HG03139 (cell line): ENCODE measurements around the gene TMPRSS15.
"Not testable (repeated sequence)": the region's sequence is repeated elsewhere in the genome, so short reads cannot be mapped to it uniquely, and the experiment has no call there.

Source experiments
- ATAC-seq: cut with Tn5 transposase; IDR thresholded peaks from one replicate; pipeline ENCODE4 v1.9.1; 2021; ENCODE audit not compliant: unreplicated experiment

TMPRSS15 gene

DNA sequence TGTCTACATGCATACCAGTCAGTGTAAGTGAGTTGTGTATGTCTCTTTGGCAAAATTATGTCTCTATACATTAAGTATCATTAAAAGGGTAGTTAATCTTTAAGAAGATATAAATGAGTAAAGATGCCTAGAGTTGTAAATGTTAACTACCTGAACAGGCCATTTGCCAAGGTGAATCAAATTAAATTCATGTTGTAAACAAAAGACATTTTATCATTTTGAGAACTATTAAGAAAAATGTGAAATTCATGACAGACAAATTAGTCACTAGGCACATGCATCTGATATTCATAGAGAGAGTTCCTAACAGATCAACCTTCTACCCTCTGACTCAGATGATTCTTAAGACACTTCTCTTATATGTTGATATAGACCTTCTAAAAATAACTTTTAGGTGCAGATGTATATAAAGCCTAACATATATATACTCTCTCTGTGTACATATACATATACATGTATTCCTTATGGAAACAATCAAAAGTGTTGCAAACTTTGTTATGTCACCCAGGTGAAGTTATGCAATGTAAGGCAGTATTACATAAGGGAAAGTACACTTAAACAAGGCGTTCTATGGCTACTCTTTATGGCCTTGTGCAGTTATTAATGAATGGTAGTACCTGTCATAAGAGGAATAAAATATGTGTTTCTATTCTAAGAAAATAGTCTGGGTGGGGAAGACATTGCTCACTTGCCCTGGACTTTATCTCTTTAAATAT lies at the start of gene TMPRSS15:
Gene TMPRSS15, minus strand, starts transcription at position 51 of the 716 bp plus-strand sequence. CDS start 163 bp downstream, outside the sequence.
- ATAC-seq: no peak

DNA sequence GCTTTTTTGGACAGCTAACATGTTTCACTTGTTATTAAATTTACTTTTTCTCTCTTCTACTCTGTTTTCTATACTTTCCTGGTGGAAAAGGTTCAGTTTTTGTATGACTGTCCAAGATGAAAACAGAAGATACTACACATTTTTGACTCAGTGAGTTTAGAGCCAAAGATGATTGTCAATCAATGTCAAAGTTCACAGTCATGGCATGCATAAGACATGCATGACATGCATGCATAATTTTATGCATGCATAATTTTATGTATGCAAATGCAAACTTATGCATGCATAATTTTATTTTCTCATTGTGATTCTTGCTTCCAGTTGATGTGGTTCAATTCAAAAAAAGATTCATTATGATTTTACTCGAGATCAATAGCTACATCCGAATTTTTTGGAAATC lies 48.1 kb upstream of the TMPRSS15 start:
- no peak for ATAC-seq

DNA sequence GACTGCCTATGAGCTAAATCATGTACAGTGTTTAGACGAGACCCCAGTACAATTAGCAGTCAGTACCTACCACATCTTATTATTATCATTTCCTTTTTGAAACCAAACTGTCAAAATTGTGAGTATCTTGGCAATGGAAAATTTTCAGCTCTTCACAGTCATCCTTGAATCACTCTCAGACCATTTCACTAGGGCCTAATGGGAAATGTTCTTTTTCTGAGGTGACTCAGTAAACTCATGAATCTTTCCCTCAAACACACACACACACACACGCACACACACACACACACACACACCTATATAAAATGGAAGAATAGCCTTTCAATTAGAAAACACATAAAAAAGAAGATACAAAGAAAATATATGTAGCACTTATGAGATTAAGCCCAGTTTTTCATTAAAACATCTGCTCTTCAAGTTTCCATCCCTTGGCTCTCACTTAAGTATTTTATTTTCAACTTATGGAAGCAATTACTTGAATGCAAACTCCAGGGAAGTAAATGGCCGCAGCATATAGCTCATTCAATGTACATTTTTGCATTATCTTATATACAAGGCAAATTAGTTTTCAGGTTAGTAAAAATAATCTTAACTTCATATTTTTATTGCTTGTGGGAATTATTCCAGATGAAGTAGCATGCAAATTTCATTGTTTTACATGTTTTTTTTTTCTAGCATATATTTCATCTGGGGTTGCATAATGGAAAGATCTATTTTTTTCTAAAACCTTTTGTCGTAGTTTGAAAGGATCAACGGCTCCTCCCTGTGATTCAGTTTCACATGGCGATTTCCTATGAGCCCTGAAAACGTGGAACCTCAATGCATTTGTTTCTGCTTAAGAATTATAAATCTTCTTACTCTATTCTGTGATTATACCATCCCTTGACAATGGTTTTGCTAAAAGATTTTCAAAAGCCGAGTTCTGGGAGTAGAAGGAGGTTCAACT lies 46.3 kb upstream of the TMPRSS15 start:
- ATAC-seq: no peak

DNA sequence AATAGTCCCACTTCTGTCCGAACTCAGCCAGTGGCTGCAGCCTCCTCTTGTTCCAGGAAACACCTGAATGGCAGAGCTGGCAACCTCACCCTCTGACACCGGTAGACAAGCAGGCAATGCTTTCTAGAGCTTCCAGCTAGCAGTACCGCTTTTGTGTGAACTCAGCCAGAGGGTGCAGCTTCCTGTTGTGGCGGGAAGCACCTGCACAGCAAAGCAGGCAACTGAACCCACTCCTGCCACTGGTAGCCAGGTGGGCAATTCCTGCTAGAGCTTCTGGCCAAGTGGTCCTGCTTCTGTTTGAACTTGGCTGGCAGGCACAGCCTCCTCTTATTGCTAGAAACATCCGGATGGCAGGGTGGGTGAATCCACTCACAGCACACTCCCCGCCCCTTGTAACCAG lies 40.1 kb upstream of the TMPRSS15 start:
- ATAC-seq: no peak

DNA sequence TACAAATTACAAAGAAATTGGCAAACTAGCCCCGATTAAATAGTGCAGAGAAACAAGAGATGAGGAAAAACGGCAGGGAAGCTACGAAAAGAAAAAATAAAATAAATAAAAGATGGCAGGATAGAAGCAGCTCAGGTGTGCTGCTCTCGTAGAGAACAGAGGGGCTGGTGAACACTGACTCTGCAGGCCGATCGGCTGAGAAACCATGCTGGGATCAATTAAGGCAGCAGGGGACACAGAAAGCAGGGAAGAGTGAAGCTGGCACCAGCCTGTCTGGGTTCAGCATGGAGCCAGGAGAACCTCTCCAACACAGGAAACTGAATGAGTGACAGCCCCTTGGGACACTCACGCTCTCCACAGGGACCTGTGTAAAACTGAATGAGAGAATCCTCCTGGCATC lies 39.5 kb upstream of the TMPRSS15 start:
- no peak for ATAC-seq

DNA sequence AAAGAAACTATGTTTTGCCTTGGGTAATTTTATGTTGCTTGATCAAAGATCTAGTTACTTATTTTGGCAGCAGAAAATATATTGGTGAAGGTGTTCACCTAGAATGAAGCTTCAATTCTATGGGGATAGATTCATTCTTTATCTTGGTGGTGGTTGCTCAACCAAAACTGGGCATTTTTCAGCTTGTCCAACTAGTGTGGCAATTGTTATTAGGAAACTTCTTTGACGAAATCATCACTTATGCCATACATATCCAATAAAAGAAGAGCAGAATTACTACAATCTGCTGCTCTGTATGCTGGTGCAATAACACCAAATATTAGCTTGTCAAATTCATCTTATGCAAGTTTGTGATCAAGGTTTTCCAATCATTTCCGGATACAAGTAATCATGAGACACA lies 26.8 kb upstream of the TMPRSS15 start:
- no peak for ATAC-seq

DNA sequence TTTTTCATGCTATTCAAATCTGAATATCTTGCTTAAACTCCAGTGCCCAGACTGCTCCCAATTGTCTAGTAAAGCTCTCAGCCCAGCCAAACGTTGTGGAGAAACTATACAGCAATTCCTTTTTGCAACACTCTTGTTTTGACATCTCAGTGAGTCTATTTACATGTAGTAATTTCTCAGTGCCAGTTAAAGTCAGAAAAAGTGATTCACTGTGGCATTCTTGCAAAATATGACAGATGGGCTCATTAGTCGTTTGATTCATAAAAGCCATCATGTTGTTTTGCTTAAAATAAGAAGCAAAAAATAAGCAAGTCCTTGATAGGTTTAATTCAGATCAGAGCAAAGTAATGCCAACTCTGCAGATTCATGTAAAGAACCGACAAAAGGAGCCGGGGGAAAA lies 20.7 kb upstream of the TMPRSS15 start:
- ATAC-seq: no peak

DNA sequence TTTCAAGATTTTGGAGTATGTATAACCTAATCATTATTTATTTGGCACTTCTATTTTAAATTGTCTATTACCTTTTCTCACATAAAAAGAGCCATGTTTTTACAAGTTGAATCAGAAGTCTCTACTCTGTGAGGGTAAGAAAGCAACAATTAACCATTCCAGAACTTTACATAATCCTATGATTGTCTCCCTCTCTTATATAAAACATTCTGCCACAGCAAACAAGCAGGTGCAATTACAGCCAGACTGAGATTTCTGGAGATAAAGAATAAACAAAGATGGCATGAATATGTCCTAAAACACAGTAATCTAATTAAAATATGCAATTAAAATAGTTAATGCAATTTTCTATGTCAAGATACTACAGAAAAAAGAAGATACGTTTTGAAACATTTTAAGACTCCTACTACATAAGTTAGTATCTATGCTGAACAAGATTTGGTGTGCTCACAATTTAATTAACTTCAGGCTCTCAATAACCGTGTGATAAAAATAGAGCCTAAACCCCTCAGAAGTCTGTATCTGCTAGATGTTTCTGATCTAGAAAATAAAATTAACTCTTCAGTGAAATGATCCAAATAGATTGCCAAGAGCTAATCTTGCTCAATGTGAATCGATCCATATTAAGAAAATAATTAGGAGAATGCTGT lies 13.7 kb upstream of the TMPRSS15 start:
- no peak for ATAC-seq

DNA sequence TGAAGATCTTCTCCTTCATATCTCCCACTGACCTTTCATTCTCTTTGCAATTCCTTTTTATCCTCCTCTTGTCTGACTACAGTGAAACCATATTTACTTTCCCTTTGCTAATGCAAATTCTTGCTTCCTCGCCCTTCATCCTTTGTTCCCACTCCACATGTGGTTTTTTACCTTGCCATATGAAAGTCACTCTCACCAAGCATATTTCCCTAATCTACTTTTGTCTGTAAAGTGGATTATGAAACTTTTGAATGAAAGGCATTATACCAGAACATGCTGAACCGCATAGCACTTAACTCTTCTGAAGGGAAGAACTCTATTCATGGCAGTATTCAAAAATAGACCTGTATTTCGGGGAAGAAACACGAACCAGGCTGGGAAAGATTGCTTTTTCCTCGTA lies 8.0 kb upstream of the TMPRSS15 start:
- no peak for ATAC-seq

DNA sequence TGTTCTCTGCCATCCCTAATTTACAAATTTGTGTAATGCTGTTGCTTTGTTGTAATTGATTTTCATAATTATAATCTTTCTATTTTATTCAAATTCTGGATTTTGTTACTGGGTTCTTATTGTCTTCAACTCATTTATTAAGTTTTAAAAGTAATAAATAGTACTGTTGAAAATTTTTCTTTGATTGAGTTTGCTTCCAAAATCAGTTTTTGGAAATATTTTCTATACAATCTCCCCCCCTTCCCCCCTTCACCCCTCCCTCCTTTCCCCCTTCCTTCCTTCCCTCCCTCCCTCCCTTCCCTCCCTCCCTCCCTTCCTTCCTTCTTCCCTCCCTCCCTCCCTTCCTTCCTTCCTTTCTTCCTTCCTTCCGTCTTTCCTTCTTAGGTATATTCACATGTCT lies 6.0 kb upstream of the TMPRSS15 start:
- no peak for ATAC-seq

DNA sequence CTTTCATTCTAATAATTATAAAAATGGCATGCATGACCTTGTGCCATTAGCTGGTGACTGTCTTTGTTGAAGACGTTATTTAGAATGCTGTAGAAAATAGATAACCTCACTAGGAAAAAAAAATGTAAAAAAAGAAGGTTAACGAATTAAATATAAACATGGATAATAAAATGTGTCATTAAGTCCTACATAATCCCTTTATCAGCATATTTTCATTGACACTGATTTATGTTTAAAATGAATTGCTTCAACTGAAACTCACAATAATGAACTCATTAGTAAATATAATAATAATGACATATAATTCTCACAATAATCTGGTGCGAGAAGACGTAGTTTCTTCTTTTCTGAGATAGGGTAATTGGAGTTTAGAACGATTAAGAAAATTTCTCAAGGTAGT lies 4.7 kb downstream of the TMPRSS15 start:
- no peak for ATAC-seq

DNA sequence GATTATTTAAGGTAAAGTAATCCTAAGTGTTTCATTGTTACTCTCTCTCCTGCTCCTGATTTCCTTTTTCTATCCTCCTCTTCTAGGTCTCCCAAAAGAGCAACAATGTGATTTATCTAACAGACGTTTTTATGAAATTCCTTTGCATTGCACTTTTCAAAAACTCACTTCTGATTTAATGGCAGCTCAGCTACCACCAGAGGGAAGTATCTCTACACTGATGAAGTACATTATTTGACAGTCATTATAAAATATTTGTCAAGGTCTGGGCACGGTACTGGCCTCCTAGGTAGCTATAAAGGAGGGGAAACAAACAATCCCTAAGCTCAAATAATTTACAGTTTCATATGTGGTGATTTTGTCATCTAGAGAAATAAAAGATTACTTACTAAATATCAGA lies 15.6 kb downstream of the TMPRSS15 start:
- ATAC-seq: no peak

DNA sequence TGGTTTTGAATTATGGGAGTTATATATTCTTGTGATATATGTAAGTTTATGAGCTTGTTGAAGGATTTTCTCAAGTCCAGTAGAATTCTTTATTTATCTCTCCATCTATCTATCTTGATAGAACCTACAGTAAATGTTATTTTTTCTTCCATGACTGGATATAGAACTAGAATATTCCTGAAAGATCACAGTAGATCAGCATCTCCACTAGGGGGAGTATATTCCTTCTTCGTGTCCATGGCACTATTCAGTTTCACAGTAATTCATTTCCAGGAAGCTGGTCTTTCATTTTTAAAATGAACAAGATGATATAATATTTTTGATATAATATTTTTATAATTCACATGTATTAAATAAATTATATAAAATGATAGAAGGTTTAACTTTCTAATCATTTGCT lies 18.8 kb downstream of the TMPRSS15 start:
- ATAC-seq: no peak

DNA sequence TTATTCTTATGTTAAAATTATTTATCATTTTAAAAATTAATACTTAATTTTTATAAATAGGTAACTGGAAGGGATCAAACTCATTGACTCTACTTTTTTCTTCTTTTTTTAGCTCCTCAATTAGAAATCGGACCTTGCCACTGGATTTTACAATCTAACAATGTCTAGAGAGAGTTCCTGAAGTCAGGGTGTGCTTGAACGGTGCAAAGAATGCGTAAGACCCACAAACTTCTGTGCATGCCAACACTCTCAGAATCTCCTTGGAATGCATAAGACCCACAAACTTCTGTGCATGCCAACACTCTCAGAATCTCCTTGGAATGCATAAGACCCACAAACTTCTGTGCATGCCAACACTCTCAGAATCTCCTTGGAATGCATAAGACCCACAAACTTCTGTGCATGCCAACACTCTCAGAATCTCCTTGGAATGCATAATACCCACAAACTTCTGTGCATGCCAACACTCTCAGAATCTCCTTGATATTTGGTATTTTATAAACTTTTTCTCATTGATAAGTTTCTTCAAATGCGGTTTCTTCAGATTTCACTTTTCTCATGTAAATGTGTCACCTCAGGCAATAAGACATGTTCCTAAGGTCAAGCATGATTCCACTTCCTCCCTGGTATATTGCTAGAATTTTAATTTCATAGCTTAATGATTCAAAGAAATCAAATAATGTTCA lies 20.5 kb downstream of the TMPRSS15 start:
- not testable (repeated sequence) for ATAC-seq

DNA sequence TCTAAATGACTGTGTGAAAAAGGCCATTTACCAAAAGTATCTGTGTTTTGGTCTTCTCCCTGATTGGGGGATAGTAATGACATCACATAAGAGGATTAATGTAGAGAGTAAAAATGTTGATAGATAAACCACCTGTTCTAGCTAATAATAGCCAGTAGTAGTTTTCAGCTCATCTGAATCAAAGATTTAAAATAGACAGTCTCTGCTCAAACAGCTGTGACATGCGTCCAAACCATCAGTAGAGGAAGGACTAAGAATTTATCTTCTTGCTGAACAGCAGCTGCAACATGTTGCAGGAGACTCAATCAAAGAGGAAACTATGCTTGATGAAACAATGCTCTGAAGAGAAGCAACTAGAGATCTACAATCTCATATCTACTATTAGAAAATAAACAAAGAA lies 21.4 kb downstream of the TMPRSS15 start:
- no peak for ATAC-seq

DNA sequence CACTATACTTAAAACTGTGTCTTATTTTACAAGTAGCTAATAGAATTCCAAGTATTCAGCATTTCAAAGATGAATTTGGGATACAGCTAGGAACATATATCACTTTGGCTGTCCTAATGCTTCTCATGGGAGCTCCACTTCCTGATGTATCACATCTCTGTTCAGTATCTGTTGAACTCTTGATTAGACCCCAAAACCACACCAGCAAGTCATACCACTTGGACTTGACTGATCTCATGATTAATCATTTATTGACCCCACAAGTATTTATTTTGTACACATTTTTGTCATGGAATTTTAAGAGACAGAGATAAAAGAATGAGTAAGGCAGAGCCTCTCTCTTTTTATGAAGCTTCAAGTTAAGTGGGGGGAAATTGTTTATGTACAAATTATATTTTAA lies 30.0 kb downstream of the TMPRSS15 start:
- no peak for ATAC-seq

DNA sequence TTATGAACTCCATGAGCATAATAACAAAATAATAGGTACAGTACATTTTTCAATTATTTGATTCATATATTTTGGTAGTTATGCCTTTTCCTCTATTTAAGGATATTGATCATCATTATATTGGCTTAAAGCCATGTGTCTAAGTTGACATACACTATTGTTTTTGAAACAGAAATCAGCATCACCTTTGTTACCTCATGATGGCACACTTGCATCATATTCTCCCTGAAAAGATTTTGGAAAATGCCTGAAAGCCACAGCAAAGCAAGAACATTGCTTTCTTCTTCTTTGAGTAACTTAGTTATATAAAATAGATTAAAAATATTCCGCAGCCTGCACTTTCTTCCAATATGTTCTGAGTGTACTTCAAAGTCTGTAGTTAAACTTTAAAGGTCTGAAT lies 33.3 kb downstream of the TMPRSS15 start:
- no peak for ATAC-seq

DNA sequence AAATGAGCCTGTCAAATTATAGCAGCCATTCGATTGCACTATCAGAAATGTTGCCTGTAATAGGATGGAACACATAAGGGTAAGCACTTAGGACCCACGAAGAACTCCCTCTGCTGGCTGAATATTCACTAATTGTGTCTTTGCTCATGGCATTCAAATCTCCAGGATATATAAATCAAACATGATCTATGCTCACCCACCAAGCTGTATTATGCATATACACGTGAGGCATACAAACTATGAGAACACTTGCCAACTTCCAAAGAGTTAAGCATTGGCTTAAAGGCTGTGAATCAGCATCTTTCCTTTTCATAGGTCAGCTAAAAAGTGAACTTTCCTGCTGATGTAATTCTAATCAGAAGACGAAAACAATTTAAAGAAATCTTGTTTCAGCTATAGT lies 34.5 kb downstream of the TMPRSS15 start:
- no peak for ATAC-seq

DNA sequence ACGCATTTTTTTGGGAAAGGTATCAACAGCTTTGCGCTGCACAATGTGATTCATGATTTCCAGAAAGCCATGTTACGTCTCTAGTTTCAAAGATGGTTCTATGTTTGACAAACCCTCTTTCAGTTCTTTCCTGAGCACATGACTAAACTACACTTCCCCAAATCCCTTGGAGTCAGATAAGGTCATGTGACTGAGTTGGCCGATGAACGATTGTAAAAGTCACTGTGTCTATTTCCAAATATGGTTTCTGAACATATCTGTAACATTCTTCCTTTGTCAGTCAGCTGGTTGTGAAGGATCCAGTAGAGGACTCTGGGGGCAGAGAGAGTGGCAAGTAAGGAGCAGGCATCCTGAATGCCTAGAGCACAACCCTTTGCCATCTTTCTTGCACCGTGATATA lies 35.4 kb downstream of the TMPRSS15 start:
- no peak for ATAC-seq

DNA sequence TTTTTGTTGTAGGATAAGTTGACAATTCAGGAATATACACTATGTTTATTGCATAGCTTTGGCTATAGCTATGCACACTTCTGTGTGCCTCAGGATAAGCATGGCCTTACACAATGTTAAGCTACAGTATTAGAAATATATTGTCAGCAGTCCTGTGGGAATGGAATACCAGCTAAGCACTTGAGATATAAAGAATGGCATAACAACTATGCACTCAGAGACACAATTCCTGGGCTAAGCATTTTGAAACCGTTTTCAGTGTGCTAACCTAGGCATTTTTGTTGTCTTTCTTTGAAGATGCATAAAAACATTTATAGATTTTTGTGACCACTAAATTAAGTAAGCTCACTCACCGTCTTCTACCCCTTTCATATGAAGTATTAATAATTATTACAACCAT lies 46.8 kb downstream of the TMPRSS15 start:
- no peak for ATAC-seq

DNA sequence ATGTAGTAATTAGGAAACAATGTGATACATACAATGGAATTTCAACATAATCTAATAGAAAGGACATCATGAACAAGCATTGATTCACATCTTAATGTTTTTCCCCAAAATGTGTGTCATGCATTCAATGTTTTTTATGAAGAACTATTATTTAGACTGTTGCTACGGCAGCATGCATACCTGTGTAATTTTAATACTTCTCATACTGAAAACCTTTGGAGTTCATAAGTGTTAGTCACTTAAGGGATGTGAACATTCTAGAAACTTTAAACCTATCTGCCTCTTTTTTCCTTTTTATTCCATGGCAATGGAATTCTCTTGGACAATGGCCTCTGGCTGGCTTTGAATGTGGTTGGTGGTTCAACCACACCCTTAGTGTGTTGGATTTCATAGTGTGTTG lies 48.6 kb downstream of the TMPRSS15 start:
- ATAC-seq: no peak
